ENCODE measurements around the gene GALNT5.

- TF ChIP-seq CTCF (IDR thresholded peaks at IDR 0.05; ENCODE audit: low read depth, low read length, poor library complexity, severe bottlenecking): peak; percentile 32
- no peak for TF ChIP-seq EZH2phosphoT487 (IDR thresholded peaks at IDR 0.05; ENCODE audit: borderline replicate concordance, low read length)
These were observed 49.5 kb downstream of the GALNT5 start for GRCh38 chr2:157307021-157307420.
